HG03457 (cell line): ENCODE data around the gene STAT6.

Experiments used
- ATAC-seq: cut with Tn5 transposase; IDR thresholded peaks from one replicate; pipeline ENCODE4 v1.9.1; 2021; ENCODE audit warnings: moderate number of reproducible peaks; ENCODE audit not compliant: unreplicated experiment

The STAT6 gene

DNA sequence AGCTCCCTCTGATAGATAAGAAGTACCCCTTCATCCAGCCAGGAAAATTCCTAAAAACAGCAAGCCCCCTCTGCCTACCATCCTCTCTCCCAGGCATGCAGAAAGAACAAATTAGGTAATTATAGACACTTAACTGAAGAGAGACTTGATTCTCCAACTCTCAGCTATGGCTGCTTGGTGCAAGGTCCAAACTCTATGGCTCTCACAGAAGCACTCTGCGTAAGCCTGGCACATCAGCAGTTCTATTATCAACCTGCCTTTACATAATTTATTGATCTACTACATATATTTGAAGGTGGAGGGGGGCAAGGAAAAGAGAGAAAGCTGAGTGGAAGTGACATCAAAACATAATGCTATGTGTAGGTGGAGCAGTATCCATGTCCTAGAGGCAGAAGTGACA lies 60.2 kb downstream of the STAT6 start:
- ATAC-seq, result no peak

DNA sequence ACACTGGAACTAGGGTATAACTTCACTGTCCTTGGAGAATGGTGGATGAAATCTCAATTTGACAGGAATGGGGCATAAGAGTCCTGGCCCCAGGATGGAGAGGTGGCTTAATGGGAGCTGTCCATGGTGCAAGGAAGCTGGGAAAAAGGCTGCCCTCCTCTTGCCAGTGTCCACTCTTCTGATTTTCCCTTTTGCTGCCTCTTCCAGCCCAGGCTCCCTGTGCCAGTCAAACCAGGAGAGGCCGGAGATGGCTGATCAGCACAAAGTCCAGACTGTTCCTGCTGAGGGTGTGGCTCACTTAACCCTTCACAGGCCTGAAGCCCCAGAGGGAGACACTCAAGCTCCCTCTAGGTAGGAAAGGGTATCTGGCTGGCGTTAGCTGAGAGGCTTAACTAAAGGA lies 61.3 kb downstream of the STAT6 start, which contains the start of gene MYO1A:
Gene MYO1A, minus strand, starts transcription at position 240 of the 400 bp plus-strand sequence. CDS start 1,806 bp downstream, outside the sequence.
- ATAC-seq, result no peak

DNA sequence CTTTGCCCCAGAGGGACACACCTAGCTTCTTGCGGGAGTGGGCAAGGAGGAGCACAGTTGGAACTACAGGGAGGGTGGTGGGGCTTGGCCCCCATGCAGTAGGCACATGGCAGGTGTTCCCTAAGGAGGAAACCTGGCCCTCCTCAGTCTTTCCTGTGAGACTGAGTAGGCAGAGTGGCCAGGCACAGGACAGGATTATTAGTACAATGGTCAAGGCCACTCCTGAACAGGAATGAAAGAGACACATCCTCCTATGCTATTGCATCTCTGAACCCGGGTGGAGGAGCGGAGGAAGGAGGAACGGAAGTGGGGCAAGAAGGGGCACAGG lies 62.1 kb downstream of the STAT6 start:
- no peak for ATAC-seq

DNA sequence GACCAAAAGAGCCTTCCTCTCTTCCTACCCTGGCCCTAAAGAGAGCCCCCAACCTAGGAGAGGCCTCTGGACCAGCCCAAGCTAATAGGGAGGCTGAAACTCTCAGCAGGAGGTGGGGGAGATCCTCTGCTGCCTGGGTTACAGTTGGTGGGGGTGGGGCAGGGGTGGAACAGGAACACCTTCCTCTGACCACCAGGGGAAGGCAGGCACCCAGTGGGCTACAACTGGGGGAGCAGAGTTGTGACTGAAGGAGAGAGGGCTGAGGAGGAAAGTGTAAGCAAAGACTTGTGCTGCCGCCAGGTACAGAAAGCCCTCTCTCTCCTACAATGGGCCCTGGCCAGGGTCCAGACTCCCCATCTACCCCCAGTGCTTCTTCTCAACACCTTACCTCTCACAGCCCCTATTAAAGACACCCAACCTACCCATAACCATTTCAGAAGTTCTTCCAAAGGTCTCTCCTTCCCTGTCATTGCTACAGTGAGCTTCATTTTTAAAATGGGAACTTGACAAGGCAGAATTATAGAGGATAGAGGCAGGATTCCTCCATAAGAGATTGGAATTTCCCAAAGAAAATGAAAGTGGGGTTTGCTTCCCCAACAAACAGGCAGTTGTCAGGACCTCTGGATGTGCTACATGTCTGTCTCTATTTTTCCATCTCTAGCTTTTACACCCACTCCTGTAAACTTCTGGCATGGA lies 62.6 kb downstream of the STAT6 start:
- ATAC-seq, result no peak

DNA sequence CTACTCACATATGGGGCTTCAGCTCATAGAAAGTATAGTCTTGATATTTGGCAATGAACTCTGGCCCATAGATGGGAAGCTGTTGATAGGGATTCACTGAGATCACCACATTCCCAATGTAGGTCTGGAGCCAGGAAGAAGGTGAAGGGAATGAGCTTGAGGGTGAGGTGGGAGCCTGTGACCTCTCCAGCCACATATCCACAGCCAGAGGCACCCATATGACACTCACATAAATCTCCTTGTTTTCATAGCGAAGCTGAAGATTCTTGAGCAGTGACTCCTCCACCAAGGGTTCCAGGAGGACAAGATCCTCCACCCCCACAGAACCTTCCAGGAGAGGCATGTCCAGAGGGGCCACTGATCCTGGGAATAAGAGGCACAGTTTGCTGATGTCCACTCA lies 63.2 kb downstream of the STAT6 start:
- no peak for ATAC-seq

DNA sequence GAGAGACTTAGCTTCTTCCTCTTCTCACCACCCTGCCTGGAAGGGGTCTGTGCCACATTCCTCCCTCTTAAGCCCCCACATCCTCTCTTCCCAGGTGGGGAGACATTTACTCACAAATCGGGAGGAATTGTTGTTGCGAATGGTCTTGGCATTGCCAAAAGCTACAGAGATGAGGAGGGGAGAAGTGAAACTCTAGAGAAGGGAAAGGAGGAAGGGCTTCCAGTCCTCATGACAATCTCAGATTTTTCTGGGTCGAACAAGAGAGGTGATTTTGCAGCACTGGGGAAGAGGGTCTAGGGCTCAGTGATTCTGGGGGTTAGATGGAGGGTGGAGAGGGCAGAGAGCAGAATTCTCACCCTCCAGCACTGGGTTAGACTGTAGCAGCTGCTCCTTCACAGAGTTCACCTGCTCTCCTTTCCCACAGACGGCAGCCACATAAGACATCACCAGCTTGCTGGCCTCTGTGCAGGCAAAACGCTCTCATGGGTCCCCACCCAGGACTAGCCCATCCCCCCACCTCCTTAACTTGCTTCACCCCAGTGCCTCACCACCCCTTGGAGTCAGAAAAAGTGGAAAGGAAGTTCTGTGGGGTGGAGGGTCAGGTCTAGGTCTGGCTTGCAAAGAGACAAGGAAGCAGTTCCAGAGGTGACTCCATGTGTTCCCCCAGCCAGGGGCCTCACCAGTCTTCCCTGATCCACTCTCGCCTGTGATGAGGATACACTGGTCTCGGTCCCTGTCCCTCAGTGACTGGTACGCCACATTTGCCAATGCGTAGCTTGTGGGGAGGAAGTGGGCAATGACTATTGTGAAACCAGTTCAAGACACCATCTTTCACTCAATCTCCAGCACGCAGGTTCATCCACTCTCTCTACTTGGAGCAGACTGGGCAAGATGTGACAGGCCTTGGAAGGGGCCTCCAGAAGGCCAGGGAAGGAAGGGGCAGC lies 63.9 kb downstream of the STAT6 start:
- ATAC-seq, result no peak

DNA sequence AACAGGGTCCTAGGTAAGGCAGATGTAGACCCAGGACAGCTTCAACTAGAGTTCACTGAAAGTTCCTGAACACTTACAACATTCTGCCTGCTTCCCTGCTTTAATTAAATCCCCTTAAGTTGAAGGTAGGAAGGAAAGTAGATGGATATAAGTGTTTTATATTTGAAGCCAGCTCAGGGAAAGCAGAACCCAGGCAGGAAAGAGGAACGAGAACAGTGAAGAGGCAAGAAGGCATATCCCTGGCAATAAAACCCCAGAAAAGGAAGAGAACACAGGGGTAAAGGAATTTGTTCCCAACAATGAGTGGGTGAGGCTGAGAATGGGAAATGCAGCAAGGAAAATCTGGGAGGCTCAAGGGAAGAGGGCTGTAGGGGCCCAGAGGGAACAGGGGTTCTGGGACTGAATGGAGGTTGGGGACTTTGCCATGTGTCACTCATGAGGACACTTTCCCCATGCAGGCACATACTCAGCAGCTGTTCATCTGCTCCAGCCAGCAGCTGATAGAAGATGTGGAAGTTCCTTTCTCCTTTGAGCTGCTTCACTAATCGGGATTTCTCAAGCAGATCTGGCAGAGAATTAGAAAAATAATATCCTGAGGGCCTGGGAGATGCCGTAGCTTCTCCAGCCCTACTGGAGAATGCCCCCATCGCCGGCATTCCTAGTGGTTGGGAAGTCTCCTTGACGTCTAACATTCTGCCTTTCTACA lies 64.9 kb downstream of the STAT6 start:
- ATAC-seq, result no peak
